ENCODE data around the gene SMAD5. TPM values are rescaled to one million over a fixed set of nuclear protein-coding genes. Genes with fewer than 3 reads are reported as not detected.

SMAD5 gene
- total RNA-seq, 4 donors from 2014 or later = 25.6 to 50.1 (median 32.0) TPM

DNA sequence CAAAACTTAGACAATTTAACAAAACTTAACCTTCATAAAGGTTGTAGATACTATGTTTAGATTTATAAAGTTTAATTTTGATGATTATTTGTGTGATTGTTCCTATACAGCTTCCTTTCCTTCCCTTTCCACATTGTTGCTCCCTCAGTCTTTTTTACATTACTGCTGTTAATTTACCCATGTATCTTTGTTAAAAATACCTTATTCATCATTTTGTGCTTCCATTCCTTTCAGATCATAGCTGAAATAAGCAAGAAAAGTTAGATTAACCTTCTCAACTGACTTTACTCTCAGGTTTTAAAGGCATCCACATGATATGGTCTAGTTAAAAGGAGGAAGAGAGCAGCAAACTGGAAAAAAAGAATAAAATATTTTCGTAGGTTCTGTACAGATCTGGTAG, 2.0 kb downstream of the SMAD5 start:
- in situ Hi-C loops (cut with MboI; ENCODE audit: low sequenced_read_pairs in 4 of 4) = no loop called here

DNA sequence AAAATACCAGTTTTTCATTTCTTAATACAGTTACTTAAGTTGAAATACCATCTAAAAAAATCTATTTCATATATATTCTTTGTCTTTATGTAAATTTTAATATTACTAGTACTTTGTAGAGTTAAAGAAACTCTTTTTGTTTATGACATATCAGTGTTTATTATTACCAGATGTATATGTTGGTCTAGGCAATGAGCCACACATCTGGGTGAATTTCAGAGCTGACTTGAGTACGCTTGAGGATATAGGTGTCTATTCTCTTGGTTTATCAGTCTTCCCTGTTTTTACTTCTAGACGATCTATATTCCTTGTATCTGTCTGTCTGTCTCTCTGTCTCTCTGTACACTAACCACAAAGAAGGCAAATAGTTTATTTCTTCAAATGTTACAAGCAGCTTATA, 2.9 kb downstream of the SMAD5 start:
- TF ChIP-seq, protein P1, sequence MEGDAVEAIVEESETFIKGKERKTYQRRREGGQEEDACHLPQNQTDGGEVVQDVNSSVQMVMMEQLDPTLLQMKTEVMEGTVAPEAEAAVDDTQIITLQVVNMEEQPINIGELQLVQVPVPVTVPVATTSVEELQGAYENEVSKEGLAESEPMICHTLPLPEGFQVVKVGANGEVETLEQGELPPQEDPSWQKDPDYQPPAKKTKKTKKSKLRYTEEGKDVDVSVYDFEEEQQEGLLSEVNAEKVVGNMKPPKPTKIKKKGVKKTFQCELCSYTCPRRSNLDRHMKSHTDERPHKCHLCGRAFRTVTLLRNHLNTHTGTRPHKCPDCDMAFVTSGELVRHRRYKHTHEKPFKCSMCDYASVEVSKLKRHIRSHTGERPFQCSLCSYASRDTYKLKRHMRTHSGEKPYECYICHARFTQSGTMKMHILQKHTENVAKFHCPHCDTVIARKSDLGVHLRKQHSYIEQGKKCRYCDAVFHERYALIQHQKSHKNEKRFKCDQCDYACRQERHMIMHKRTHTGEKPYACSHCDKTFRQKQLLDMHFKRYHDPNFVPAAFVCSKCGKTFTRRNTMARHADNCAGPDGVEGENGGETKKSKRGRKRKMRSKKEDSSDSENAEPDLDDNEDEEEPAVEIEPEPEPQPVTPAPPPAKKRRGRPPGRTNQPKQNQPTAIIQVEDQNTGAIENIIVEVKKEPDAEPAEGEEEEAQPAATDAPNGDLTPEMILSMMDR (IDR thresholded peaks at IDR 0.05 in 4 of 5, conservative IDR thresholded peaks at IDR 0.05 in 1 of 5) = no peak
- TF ChIP-seq POLR2A (IDR thresholded peaks at IDR 0.05) = no peak
- no peaks in the 10 kb centered on the region for H3K36me3 ChIP-seq
- in situ Hi-C loops (cut with MboI; ENCODE audit: low sequenced_read_pairs in 4 of 4) = no loop called here
- intact Hi-C loops (cut with DNase I; ENCODE audit: low total_unique reads) = no loop called here
- no peaks in the 10 kb centered on the region for H3K27me3 ChIP-seq
- peak overlapping the region in 2 of 4 donors; percentile 91 to 97 for H3K27ac ChIP-seq
- H3K4me1 ChIP-seq = peaks cover 45 to 72% of the 10 kb centered on the region in 2 donors
- no peaks in the 10 kb centered on the region for H3K9me3 ChIP-seq
- no peak overlapping the region for H3K4me3 ChIP-seq
- DNase-seq (no peak), ATAC-seq (no peak)

More for the DNA sequence above, 2.0 kb downstream of the SMAD5 start:
- Histone ChIP-seq H3K27me3 (no peaks in the 10 kb centered on the region), H3K9me3 (no peaks in the 10 kb centered on the region), H3K27ac (peak overlapping the region; percentile 91 to 98 (median 96)), H3K4me1 (peaks cover 45 to 63% of the 10 kb centered on the region in 2 donors), H3K36me3 (no peaks in the 10 kb centered on the region), H3K4me3 (peak overlapping the region; percentile 73 to 97 (median 86))
- ATAC-seq = no peak
- TF ChIP-seq POLR2A (IDR thresholded peaks at IDR 0.05) = no peak
- TF ChIP-seq, protein P1 (IDR thresholded peaks at IDR 0.05 in 4 of 5, conservative IDR thresholded peaks at IDR 0.05 in 1 of 5) = no peak
- intact Hi-C loops (cut with DNase I; ENCODE audit: low total_unique reads) = no loop called here
- DNase-seq = no peak

DNA sequence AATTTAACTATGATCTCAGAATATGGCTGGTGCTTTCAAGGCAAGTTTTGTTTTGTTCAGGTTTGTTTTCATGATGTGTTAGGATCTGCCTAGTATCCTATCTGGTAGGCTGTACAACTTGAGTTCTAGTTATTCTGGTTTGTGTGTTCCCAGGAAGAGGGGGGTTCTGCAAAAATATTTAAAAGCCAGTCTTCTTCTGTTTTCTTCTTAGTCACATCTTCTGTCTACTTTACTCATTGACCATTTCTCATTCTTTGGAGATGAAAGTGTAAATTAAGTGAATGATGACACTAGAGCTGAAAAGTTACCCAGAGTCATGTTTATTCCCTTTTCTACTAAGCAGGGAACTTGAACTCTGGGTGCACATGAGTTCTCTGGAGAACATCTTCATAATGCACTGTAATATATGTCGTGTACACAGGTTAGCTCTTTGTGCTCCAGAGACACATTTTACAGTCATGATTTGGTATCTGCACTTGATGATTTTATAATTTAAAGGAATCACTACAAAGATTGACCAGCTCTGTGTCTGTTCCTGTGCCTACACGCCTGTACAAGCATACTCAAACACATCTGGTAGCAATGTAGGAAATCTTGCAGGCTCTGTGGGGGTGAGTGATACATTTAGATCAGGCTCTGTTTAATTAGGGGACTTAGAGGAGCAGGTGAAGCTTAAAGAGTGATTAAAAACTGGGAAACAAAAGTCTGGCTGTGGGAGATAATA, 5.0 kb downstream of the SMAD5 start:
- Histone ChIP-seq H3K36me3 (no peaks in the 10 kb centered on the region), H3K4me1 (peaks cover 54 to 85% of the 10 kb centered on the region in 2 donors), H3K27me3 (no peaks in the 10 kb centered on the region), H3K4me3 (no peak overlapping the region), H3K27ac (no peak overlapping the region), H3K9me3 (no peaks in the 10 kb centered on the region)
- no peak for TF ChIP-seq POLR2A (IDR thresholded peaks at IDR 0.05)
- TF ChIP-seq, protein P1 (IDR thresholded peaks at IDR 0.05 in 4 of 5, conservative IDR thresholded peaks at IDR 0.05 in 1 of 5) = no peak
- DNase-seq (no peak), ATAC-seq (no peak)
- intact Hi-C loops (cut with DNase I; ENCODE audit: low total_unique reads) = no loop called here
- in situ Hi-C loops (cut with MboI; ENCODE audit: low sequenced_read_pairs in 4 of 4) = no loop called here

DNA sequence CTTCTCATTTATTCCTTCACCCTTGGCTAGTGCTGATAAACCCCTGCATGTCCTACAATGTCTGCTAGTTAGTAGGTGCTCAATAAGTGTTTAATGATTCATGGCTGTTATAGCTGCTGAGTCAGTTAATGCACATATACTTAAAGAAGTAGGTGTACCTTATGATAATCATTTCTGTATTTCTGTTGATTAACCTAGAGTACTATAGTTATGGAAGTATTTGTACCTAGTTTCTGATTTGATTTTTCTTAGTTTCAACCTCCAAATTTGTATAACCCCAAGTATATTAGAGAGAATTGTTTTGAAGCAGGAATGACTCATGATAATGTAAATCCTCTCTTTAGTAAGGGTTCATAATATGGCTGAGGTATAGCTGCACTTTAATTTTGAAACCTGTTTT, 8.9 kb downstream of the SMAD5 start:
- intact Hi-C loops (cut with DNase I; ENCODE audit: low total_unique reads) (no loop called here), in situ Hi-C loops (cut with MboI; ENCODE audit: low sequenced_read_pairs in 4 of 4) (no loop called here)
- peaks cover 70 to 92% of the 10 kb centered on the region in 2 donors for H3K4me1 ChIP-seq

More for the DNA sequence above, 8.9 kb downstream of the SMAD5 start:
- no peaks in the 10 kb centered on the region for H3K27me3 ChIP-seq
- no peak overlapping the region for H3K4me3 ChIP-seq
- DNase-seq (no peak), ATAC-seq (no peak)
- H3K9me3 ChIP-seq = no peaks in the 10 kb centered on the region
- TF ChIP-seq, protein P1 (IDR thresholded peaks at IDR 0.05 in 4 of 5, conservative IDR thresholded peaks at IDR 0.05 in 1 of 5) = no peak
- TF ChIP-seq POLR2A (IDR thresholded peaks at IDR 0.05) = no peak
- H3K27ac ChIP-seq = no peak overlapping the region
- no peaks in the 10 kb centered on the region for H3K36me3 ChIP-seq
